ENCODE measurements around the gene PSMD13. TPM values are rescaled to one million over a fixed set of nuclear protein-coding genes. Genes with fewer than 3 reads are reported as not detected.

PSMD13 gene
- 117 TPM in 2 replicates for total RNA-seq

DNA sequence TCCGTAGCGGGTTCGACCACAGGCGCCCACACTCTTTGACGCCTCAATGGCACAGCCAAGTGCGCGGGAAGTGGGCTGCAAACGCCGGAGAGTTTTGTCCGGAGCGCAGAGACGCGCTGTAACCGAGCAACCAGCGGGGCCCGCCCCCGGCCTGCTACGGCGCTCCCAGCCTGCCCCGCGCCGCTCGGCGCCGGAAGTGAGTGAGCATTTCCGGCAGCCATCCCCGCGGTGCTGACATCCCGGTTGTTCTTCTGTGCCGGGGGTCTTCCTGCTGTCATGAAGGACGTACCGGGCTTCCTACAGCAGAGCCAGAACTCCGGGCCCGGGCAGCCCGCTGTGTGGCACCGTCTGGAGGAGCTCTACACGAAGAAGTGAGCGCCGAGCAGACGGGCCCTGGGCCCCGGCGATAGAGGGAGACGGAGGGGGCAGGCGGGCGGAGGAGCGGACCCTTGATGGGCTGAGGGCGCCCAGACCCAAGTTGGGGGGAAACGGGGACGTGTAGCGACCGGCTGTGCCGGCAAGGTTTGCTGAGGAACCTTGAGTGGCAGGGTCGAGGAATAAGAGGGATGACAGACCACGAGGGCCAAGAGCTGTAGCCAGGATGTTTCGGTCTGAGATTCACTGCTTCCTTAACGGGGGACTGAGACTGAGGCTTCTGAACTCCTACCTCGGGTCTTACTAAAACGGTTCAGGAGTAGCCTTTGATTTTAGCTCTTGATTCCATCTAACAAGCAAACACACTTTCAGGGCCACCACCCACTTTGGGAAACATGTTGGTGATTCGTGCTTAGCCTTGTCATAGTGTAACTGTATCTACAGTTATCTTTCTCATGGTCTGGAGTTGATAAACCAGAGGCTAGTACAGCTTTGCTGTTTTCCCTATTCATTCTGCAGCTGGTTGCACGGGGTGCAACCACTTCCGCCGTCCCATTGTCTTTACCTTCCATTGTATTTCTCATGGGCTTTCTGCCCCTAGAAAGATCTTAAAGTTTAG, at the start of gene PSMD13:
Gene PSMD13 (plus strand): TSS at position 203 of the 994 bp plus-strand sequence. CDS start 74 bp downstream, at position 277.

DNA sequence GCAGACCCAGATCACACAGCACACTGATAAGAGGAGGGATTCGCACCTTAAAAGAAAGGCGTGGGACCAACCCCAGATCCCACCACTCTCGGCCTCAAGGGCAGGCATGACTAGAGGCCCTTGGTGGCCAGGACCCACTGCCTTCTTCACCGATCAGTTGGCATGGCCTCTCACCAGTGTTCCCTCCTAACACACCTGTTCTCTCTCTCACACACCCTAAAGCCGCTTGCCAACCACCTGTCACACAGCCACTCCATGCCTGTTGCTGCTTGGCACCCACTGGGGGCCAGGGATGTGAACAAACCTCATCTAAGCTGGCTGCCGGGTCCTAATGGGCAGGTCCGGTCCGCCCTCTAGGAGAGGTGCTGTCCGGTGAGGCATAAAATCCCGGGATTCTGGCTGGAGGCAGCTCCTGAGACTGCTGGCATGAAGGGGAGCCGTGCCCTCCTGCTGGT, 44.1 kb upstream of the PSMD13 start, which contains the start of gene SCGB1C1:
Gene SCGB1C1 (plus strand): TSS at position 405 of the 455 bp plus-strand sequence. CDS start 22 bp downstream, at position 427.

DNA sequence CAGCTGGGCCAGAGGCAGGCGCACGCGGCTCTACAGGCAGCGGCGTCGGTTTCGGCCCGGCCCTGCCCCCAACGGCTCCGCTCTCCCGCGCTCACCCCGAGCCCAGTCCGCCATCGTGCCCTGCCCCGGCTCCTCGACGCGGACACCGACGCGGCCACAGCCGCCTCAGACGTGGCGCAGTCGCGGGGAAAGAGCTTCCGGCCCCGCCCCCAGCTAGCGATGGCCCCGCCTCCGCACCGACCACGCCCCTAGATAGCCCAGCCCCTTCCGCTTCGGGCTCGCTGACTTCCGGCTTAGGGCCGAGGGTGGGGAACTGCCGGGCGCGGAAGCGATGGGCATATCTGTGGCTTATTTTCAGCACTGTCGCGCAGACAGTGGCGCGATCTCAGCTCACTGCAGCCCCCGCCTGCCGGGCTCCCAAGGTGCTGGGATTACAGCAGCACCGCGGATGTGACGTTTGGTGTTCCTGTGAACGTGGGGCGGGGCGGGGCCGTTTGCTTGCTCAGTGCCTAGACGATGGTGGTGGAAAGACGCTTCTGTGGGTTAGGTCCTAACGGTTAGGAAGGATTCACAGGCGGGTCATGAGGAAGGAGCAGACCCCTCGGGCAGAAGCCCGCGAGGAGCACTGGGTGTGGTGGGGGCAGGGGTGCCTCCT, 29.4 kb upstream of the PSMD13 start, which contains the start of the genes BET1L and RIC8A:
Gene BET1L (minus strand): TSS at position 192 of the 655 bp plus-strand sequence. CDS start 78 bp downstream, at position 114.
Gene RIC8A (plus strand): TSS at position 501 of the 655 bp plus-strand sequence. CDS start 1,147 bp downstream, outside the sequence.

DNA sequence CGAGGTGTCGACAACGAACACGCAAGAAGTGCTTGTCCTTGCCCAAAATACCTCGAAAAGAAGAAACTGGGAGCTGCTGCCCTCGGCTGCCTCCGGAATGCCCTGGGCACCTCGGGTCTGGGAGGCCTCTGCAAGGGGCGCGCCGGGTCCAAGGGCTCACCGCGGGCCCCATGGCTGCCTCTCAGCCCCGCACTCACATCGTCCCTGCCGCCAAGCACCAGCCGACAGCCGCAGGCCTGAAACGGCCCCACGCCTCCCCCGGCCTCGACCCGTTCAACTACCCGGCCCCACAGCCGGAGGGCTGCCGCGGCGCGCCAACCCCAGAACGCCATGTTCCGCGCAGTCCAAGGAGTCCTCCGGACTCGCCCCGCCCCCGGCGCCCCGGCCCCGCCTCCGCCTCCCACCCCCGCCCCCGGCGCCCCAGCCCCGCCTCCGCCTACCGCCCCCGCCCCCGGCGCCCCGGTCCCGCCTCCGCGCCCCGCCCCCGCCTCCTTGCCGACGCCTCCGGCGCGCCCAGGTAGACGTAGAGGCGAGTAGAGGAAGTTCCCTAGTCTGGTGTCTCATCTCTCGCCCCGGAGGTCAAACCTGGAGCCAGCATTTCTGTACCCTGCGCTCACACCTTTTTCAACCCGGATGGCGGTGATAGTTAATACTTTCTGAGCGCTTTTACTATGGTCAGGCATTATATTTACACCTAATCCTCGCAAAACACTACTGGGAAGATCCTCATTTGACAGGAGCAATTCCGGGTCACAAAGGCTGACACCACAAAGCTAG, 591 bp upstream of the PSMD13 start, which contains the start of gene SIRT3:
Gene SIRT3 (minus strand): TSS at position 346 of the 777 bp plus-strand sequence. CDS start 14 bp downstream, at position 332.

DNA sequence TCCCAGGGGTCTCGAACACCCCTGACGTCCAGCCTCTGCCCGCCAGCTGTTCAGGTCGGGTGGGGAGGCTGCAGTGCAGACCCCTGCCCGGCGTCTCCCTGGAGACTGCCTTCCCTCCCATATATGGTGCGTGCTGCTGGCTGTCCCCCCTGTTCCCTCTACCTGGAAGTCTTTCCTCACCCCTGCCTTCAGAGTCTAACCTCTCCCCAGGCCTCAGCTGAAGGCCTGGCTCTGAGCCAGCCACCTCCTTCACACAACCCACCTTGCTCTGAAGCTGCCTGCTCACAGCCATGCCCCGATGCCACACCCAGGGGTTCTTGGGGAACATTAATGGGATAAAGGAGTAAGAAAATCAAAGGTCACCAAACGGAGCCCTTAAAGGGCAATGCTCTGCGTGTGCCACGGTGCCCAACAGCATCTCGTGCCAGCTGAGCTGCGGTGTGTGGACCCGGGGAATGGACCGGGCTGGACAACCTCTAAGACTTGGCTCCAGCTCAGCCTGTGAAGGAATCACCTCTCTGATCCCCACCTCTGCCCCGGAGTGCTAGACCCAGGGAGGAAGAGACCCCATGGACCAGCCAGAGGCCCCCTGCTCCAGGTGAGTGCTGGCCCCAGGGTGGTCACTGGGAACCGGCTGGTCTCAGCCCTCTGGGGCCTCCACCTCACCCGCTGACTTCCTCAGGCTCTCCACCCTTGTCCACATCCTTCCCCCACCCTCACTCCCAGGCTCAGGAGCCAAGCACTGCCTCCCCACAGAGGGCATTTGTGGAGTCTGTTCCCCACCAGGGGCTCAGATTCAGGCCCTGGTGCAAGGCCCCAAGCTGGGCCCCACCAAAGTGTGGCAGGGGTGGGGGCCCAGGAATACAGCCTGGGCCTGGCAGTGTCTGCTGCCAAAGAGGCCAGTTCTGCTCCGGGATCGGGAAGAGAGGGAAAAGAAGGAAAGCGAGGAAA, 41.5 kb downstream of the PSMD13 start, which contains the start of gene NLRP6:
Gene NLRP6 (plus strand): TSS at position 407 of the 951 bp plus-strand sequence. CDS start 163 bp downstream, at position 570.

DNA sequence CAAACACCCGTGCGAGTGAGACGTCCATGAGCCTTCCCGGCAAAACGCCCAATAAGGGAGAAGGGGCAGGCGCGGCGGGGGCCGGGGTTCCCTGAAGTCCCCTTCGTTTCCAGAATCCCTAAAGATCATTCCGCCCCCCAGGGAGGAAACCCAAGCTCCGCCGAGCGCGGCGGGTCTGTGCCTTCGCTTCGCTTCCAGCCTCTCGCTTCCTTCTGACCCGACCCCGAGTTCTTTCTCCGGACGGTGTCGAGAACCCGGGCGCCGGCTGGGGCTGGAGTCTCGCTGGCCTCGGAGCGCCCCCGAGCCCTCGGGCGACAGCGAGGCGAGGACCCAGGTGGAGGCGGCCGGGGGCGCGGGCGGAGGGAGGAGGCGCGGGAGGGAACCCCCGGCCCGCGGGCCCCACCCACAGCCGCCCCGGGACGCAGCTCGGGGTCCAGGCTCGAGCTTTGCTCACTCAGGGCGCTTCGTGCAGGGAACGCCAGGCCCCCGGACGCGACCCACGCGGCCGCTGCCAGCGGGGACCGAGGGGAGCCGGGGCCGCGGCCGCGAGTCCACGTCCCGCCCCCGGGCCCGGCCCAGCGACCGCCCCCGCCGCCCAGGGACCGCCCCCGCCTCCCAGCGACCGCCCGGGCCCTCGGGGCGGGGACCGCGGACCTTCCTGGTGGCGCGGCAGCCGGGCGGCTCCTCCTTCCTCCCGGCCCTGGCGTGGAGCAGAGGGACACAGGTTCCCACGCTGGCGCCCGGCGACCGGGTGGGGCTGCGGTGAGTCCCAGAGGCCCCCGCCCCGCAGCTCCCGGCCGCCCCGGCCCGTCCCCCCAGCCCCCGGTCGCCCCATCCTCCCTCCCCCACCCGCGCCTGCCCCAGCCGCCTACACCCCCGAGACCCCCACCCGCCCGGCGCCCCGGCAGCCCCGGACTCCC, 52.0 kb downstream of the PSMD13 start, which contains the start of gene PGGHG:
Gene PGGHG (plus strand): TSS at position 649 of the 920 bp plus-strand sequence. CDS start 691 bp downstream, outside the sequence.

DNA sequence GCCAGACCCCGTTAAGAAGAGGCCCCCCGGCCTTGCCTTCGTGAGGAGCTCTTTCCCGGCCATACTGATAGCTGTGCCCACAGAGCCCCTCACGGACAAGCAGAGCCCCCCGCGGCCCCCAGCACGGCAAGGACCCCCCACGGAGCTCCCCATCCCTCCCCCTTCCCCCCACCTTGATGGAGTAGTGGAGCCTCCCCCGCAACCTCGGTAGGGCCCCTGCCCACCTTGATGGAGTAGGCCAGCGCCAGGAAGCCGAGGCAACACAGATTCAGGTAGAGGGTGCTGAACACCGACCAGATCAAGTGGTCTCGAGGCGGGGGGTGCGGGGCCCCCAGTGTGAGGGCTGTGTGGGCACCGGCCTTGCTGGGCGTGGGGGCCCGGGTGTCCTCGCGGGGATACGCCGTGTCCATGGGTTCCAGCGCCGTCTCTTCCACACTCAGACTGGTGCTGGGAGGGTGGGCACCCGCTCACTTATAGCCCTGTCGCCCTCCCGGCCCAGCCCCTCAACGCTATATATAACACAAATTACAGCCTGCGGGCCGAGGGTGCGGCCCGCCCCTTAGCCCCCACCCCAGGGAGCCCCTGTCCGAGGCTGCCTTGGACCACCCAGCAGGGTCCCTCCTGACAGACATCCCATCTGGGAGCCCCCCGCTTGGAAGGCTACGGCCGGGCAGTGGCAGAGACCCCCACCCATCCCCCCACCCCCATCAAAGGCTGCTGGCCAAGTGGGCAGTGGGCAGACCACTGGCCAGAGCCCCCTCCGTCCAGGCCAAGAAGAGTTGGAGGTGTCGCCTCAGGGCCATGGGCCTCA, 62.5 kb downstream of the PSMD13 start, which contains the start of gene IFITM5:
Gene IFITM5 (minus strand): TSS at position 446 of the 811 bp plus-strand sequence. CDS start 36 bp downstream, at position 410.

Other genes starting within 250 kb of the PSMD13 start
- gene SCGB1C1, start 43.9 kb upstream of the PSMD13 start, total RNA-seq: not detected in 2 replicates
- 16.4 and 17.3 TPM in 2 replicates for gene BET1L, start 29.6 kb upstream of the PSMD13 start, total RNA-seq
- 95.9 and 130 TPM in 2 replicates for gene RIC8A, start 29.3 kb upstream of the PSMD13 start, total RNA-seq
- gene SIRT3, start 634 bp upstream of the PSMD13 start, total RNA-seq: 8.0 and 11.8 TPM in 2 replicates
- under 0.01 TPM in 1 of 2 replicates, not detected in the other for gene NLRP6, start 41.4 kb downstream of the PSMD13 start, total RNA-seq
- 11.0 and 11.7 TPM in 2 replicates for gene PGGHG, start 52.1 kb downstream of the PSMD13 start, total RNA-seq
- gene IFITM5, start 62.5 kb downstream of the PSMD13 start, total RNA-seq: not detected in 2 replicates
- 62.6 and 170 TPM in 2 replicates for gene IFITM2, start 70.8 kb downstream of the PSMD13 start, total RNA-seq
- gene IFITM1, start 77.1 kb downstream of the PSMD13 start, total RNA-seq: 9.6 and 32.7 TPM in 2 replicates
- 60.0 and 93.0 TPM in 2 replicates for gene IFITM3, start 83.9 kb downstream of the PSMD13 start, total RNA-seq
- 0.59 and 0.73 TPM in 2 replicates for gene B4GALNT4, start 132.5 kb downstream of the PSMD13 start, total RNA-seq
- 1.8 and 2.5 TPM in 2 replicates for gene PKP3, start 157.2 kb downstream of the PSMD13 start, total RNA-seq
- gene SIGIRR, start 178.0 kb downstream of the PSMD13 start, total RNA-seq: 18.6 and 18.7 TPM in 2 replicates
- gene ANO9, start 205.0 kb downstream of the PSMD13 start, total RNA-seq: under 0.01 TPM in 1 of 2 replicates, not detected in the other
- gene PTDSS2, start 213.3 kb downstream of the PSMD13 start, total RNA-seq: 29.4 and 36.2 TPM in 2 replicates

All from subcutaneous preadipocyte (primary cell).